ENCODE data around the gene ATF7IP.
"Not testable (repeated sequence)": the region's sequence is repeated elsewhere in the genome, so short reads cannot be mapped to it uniquely, and the experiment has no call there.

The ATF7IP gene

DNA sequence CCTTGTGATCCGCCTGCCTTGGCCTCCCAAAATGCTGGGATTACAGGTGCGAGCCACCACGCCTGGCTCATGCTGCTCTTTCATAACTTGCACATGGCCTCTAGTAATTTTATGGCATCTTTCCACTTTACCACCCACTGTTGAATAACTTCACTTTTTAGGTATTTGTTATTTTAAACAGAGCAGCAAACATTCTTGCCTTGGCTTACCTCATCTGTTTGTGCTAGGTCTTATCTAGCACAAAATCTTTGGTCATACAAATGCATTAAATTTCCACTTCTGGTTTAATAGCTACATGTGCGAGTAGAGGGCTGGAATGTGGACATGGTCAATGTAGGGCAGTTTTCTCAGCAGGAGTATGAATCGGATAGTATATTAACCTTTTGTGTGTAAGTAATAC is 38.8 kb upstream of the ATF7IP start:
- Mint-ChIP-seq H3K36me3 (ENCODE audit: low read depth) (no peaks in the 10 kb centered on the region), H3K4me1 (peaks cover 7% of the 10 kb centered on the region), H3K4me3 (no peak overlapping the region)

DNA sequence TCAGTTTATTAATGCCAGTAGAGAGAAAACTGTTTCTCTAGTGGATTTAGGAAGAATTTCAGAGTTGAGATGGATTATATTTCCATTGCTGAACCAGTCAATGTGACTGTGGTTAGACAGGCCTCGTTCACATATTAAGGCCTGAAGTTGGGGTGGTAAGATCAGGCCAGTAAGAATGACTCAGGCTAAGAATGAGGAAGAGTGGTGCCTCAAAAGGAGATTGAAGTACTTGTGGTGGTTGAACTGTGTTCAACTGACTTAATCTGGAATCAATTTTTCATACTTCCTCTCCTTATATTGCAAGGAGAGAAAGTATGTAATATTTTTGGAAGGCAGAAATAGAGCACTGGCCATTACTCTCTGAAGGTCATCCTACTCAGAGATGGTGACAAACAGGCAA is 37.8 kb upstream of the ATF7IP start:
- TF ChIP-seq, protein P1, sequence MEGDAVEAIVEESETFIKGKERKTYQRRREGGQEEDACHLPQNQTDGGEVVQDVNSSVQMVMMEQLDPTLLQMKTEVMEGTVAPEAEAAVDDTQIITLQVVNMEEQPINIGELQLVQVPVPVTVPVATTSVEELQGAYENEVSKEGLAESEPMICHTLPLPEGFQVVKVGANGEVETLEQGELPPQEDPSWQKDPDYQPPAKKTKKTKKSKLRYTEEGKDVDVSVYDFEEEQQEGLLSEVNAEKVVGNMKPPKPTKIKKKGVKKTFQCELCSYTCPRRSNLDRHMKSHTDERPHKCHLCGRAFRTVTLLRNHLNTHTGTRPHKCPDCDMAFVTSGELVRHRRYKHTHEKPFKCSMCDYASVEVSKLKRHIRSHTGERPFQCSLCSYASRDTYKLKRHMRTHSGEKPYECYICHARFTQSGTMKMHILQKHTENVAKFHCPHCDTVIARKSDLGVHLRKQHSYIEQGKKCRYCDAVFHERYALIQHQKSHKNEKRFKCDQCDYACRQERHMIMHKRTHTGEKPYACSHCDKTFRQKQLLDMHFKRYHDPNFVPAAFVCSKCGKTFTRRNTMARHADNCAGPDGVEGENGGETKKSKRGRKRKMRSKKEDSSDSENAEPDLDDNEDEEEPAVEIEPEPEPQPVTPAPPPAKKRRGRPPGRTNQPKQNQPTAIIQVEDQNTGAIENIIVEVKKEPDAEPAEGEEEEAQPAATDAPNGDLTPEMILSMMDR (IDR thresholded peaks at IDR 0.05): no peak
- Mint-ChIP-seq H3K36me3 (ENCODE audit: low read depth) (peaks cover under 1% of the 10 kb centered on the region), H3K27ac (no peak overlapping the region), H3K4me3 (no peak overlapping the region), H3K27me3 (ENCODE audit: low read depth, poor library complexity) (no peaks in the 10 kb centered on the region), H3K9me3 (peaks cover 43% of the 10 kb centered on the region), H3K4me1 (peaks cover 2% of the 10 kb centered on the region)
- DNase-seq: no peak

More for the DNA sequence above, 38.8 kb upstream of the ATF7IP start:
- Mint-ChIP-seq H3K27me3 (ENCODE audit: low read depth, poor library complexity) (no peaks in the 10 kb centered on the region), H3K9me3 (peaks cover 37% of the 10 kb centered on the region), H3K27ac (no peak overlapping the region)
- TF ChIP-seq, protein P1 (IDR thresholded peaks at IDR 0.05): no peak
- DNase-seq: no peak

DNA sequence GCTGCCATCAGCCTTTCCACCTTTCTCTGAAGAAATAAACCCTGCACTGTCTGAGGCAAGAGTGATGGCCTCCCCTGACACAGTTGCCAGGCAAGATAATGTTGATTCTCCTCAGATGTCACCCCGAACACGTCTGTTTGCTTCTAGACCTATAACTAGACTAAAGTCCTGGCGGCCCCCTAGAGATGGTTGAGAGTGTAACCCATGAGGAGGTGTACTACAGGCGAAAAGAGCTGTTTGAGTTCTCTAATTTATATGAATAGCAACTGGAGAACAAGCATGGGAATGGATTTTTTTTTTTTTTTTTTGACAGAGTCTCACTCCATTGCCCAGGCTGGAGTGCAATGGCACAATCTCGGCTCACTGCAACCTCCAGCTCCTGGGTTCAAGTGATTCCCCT is 33.0 kb upstream of the ATF7IP start:
- Mint-ChIP-seq H3K36me3 (ENCODE audit: low read depth) (peaks cover 14% of the 10 kb centered on the region), H3K9me3 (peaks cover 64% of the 10 kb centered on the region)
- TF ChIP-seq, protein P1 (IDR thresholded peaks at IDR 0.05): no peak

DNA sequence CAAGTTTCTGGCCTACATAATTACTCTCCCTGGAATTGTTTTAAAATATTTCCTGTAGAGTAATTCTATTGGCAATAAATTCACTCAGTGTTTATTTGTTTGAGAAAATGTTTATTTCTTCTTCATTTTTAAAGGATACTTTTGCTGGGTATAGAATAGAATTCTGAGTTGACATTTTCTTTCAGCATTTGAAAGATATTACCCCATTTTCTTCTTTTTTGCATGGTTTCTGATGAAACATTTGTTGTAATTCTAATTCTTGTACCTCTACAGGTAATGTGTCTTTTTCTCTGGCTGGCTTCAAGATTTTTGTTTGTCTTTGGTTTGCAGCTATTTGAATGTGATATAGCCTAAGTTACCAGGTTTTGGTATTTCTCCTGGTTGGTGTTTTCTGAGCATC is 25.1 kb upstream of the ATF7IP start:
- Mint-ChIP-seq H3K36me3 (ENCODE audit: low read depth) (peaks cover 19% of the 10 kb centered on the region), H3K4me1 (no peaks in the 10 kb centered on the region), H3K9me3 (peaks cover 89% of the 10 kb centered on the region), H3K27ac (no peak overlapping the region), H3K27me3 (ENCODE audit: low read depth, poor library complexity) (peaks cover 9% of the 10 kb centered on the region), H3K4me3 (no peak overlapping the region)
- no peak for DNase-seq
- TF ChIP-seq, protein P1 (IDR thresholded peaks at IDR 0.05): no peak

More for the DNA sequence above, 33.0 kb upstream of the ATF7IP start:
- no peak overlapping the region for H3K4me3 Mint-ChIP-seq
- H3K27me3 Mint-ChIP-seq (ENCODE audit: low read depth, poor library complexity): peaks cover 7% of the 10 kb centered on the region
- DNase-seq: no peak
- no peaks in the 10 kb centered on the region for H3K4me1 Mint-ChIP-seq
- no peak overlapping the region for H3K27ac Mint-ChIP-seq

DNA sequence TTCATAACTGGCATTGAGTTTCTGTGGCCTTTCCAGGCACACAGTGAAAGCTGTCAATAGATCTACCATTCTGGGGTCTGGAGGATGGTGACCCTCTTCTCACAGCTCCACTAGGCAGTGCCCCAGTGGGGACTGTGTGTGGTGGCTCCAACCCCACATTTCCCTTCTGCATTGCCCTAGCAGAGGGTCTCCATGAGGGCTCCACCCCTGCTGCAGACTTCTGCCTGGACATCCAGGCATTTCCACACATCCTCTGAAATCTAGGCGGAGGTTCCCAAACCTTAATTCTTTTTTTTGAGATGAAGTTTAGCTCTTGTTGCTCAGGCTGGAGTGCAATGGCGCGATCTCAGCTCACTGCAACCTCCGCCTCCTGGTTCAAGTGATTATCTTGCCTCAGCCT is 14.0 kb upstream of the ATF7IP start:
- H3K9me3 Mint-ChIP-seq: peaks cover 76% of the 10 kb centered on the region

DNA sequence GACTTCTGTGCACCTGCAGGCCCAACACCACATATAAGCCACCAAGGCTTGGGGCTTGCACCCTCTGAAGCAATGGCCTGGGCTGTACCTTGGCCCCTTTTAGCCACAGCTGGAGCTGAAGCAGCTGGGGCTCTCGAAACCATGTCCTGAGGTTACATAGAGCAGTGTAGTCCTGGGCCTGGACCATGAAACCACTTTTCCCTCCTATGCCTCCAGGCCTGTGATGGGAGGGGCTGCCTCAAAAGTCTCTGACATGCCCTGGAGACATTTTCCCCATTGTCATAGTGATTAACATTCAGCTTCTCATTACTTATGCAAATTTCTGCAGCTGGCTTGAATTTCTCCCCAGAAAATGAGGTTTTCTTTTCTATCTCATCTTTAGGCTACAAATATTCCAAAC is 13.4 kb upstream of the ATF7IP start:
- H3K36me3 Mint-ChIP-seq (ENCODE audit: low read depth): peaks cover 47% of the 10 kb centered on the region
- H3K4me3 Mint-ChIP-seq; H3K27me3 Mint-ChIP-seq (ENCODE audit: low read depth, poor library complexity); DNase-seq; H3K4me1 Mint-ChIP-seq; H3K27ac Mint-ChIP-seq: not testable (repeated sequence)
- peaks cover 81% of the 10 kb centered on the region for H3K9me3 Mint-ChIP-seq

More for the DNA sequence above, 14.0 kb upstream of the ATF7IP start:
- H3K4me1 Mint-ChIP-seq; H3K27ac Mint-ChIP-seq; H3K4me3 Mint-ChIP-seq; DNase-seq; H3K27me3 Mint-ChIP-seq (ENCODE audit: low read depth, poor library complexity): not testable (repeated sequence)
- H3K36me3 Mint-ChIP-seq (ENCODE audit: low read depth): peaks cover 47% of the 10 kb centered on the region

DNA sequence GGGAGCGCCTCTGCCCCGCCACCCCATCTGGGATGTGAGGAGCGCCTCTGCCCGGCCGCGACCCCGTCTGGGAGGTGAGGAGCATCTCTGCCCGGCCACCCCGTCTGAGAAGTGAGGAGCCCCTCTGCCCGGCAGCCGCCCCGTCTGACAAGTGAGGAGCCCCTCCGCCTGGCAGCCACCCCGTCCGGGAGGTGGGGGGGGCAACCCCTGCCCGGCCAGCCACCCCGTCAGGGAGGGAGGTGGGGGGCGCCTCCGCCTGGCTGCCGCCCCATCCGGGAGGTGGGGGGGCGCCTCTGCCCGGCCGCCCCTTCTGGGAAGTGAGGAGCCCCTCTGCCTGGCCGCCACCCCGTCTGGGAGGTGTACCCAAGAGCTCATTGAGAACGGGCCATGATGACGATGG is 10.8 kb upstream of the ATF7IP start:
- H3K4me1 Mint-ChIP-seq; H3K27me3 Mint-ChIP-seq (ENCODE audit: low read depth, poor library complexity); DNase-seq; H3K27ac Mint-ChIP-seq; H3K4me3 Mint-ChIP-seq: not testable (repeated sequence)
- H3K9me3 Mint-ChIP-seq: peaks cover 76% of the 10 kb centered on the region
- peaks cover 38% of the 10 kb centered on the region for H3K36me3 Mint-ChIP-seq (ENCODE audit: low read depth)
